HG03442 (cell line): Measurements from ENCODE around the gene CD69.

Experiments
- ATAC-seq: cut with Tn5 transposase; IDR thresholded peaks from one replicate; pipeline ENCODE4 v1.9.1; 2021; ENCODE audit warnings: mild to moderate bottlenecking, moderate library complexity; ENCODE audit not compliant: unreplicated experiment

CD69 gene

DNA sequence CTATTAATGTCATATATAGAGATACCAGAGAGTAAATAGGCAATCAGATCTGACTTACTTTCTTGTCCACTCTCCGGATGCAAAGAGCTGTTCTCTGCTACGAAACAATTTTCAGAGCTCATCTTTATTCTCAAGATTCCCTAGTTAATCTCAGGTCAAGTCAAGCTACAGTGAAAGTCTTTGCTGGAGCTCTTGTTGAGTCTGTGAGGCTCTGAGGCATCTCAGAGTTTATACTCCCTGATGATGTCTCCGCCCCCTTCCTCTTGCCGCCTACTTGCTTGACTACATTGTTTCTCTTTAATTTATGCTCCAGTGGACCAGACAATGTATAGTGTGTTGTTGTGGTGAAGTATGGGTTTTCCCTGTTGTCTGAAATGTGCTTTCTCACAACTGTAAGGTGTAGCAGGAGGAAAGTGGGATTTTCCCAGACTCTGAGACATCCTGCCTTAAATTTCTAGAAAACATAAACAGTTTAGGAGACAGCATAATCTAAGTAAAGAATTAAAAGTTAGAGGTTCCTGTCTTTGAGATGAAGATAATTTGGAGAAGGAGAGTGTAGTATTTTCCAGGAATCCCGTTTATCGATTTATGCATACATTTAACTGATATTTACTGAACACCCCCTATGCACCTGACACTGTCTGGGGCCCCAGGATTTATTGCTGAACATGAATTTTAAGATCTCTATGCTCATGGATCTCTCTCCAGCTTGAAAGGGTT, at the start of gene CD69:
TSS of gene CD69 (minus strand) at position 203 of the 720 bp plus-strand sequence. CDS start at position 122, 81 bp downstream.
- no peak for ATAC-seq

GRCh38 chr12:9809866-9810265, 49.2 kb upstream of the CD69 start:
- ATAC-seq = no peak

- no peak for ATAC-seq
These were observed 48.6 kb upstream of the CD69 start for GRCh38 chr12:9809338-9809737.

- no peak for ATAC-seq
These were observed 47.8 kb upstream of the CD69 start for GRCh38 chr12:9808504-9808903.

GRCh38 chr12:9806714-9807113, 46.0 kb upstream of the CD69 start:
- no peak for ATAC-seq

- ATAC-seq = no peak
These were observed 45.2 kb upstream of the CD69 start for GRCh38 chr12:9805883-9806282.

- ATAC-seq = no peak
These were observed 39.3 kb upstream of the CD69 start for GRCh38 chr12:9799961-9800360.

- peak; percentile 88 for ATAC-seq
These were observed 37.3 kb upstream of the CD69 start for GRCh38 chr12:9797722-9798619.

DNA sequence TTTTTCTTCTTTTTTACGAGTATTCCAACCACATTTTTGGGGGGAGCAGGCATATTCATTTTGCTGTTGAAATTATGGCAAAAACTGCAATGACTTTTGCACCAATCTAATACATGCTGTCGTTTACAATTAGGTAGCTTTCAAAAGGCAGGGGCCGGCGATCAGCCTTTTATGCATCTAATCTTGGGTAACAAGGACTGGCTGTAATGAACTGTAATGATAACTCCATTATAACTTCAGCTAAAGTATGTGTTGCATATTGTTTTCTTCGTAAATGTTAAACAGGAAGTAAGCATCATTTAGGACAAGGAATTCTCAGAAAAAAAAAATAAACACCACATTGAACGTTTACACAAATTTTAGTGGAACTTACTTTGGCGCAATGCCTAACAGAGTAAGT, 36.3 kb upstream of the CD69 start:
- ATAC-seq = no peak

DNA sequence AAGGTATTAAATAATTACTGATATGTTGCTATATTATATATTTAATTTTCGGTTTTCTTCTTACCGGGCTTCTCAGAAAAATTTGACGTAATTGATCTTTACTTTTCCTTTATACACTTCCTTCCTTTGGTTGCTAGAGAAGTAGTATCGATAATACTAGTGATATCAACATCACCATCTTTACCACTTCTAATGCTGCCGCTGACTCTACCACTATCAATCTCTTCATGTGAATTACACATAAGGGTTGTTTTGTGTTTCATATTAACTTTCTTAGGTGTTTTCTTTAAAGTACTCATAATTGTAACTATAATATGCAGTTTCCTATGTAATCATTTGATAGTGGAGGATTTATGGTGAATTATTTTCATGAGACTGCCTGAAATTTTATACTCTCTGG, 35.6 kb upstream of the CD69 start:
- no peak for ATAC-seq

DNA sequence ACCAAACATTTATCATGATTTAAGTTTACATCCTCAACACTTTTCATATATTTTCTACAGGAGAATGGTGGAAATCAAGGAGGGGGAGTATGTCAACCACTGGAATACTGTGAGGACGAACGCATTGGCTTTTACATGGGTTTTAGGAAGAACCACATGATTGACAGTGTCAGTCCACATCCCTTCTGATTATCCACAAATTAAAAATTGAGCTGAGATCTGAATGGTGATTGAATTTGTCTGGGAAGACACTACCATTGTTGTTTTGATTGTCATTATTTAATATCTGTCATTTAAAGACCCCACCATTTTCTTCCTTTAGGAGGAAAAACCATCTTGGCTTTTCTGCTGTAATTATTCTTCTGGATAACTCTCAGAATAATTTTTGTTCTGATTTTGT, 35.2 kb upstream of the CD69 start:
- no peak for ATAC-seq

DNA sequence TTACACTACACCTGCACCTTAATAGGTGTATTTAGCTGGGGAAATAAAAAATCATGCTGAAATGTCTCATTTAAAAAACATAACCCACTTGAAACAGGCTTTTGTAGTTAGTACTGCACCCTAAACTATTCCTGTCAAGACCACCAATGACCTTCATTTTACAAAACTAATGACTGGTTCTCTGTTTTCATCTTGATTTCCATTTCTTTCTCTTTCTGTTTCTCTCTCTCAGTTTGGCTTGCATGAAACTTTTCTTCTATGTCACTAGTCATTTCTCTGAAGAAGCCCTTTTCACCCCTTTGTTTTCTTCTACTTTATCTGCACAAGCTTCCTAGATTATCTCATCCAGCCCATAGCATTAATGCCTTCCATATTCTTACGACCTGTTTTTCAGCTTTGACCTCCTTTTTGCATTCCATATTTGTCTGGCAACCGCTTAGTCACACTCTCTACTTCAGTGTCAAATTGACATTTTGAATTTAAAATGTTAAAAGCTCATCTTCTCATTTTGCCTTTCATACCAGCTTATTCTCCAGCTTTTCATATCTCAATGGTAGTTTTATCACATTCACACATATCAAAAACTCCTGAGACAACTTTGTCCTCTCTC, 33.9 kb upstream of the CD69 start:
- no peak for ATAC-seq

DNA sequence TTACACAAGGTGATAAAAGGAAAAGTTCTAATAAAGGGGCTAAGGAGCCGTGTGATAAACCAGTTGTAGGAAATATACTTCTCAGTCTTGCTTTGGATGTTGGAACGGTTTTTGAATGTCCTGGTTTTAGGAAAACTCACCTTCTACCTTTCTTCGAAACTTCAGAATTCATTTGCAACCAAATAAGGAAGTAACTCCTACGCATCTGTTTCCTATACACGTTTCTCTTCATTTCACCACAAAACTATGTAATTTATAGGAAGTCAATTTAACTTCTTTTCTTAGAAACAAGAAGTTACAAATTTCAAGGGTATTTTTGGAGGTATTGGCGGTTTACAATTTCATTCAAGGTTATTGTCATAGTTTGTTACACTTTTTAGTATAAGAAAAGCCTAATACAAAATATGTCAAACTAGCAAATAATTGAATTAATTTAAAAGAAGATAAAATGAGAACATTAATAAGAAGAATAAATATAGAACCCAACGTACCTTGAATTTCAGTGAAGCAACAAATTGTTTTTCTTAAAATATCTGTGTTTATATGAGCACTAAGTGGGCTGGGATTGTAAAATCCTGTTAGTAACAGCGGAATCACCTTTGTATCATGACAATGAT, 33.2 kb upstream of the CD69 start:
- ATAC-seq = no peak

DNA sequence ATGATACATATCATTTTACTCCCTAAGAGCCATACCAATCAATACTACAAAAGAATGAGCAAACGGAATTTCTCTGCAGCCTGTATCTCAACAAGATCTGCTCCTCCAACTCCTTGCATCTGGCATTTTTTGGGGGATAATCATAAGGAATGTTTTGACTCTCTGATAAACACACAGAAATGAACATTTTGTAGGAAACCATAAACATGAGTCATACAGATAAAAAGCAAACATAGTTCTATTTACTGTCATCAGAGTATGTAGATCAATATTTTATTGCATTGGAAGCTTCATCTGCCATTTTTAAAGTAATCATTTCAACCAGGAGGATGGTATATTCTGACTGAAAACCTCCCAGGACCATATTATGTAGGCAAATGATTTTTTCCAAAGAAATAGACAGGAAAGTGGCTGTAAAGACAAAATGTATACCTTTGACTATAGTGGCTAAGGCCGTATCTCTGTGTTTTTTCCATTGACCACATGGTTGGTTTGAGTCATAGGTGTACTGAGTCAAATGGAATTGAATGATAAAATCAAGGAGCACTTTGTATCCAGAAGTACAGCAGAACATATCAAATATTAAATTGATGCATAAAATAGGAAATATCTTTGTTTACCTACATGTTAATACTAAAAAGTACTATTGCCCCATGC, 32.4 kb upstream of the CD69 start:
- ATAC-seq = no peak

DNA sequence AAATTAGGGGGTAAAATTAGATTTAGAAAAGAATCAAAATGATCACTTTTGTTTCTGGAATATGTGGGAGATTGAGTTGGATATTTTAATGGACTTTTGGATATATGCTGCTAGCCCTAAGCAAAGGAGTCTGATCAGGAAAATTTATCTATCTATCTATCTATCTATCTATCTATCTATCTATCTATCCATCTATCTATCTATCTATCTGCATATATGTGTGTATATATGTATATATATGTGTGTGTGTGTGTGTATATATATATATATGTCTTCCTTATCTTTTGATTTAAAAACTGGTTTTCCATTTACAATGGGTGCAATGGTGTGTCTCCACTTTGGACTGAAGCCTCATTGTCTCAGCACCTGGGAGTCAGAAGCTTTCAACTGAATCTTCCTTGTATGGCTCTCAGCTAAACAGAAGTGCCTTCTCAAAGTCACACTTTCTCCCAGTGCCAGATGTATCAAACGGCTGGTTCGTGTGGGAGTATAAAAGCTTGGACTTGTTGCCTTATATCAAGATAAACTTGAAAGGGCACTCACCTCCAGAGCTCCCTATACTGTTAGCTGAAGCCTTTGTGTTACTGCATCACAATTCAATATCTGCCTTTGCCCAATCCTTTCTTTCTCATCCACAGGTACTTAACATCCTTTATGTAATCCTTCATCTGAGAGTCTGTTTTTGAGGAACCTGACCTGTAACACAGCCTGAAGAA, 31.6 kb upstream of the CD69 start:
- ATAC-seq = no peak

GRCh38 chr12:9786726-9787717, 26.3 kb upstream of the CD69 start:
- ATAC-seq = no peak

- ATAC-seq = no peak
These were observed 24.1 kb upstream of the CD69 start for GRCh38 chr12:9784816-9785215.

DNA sequence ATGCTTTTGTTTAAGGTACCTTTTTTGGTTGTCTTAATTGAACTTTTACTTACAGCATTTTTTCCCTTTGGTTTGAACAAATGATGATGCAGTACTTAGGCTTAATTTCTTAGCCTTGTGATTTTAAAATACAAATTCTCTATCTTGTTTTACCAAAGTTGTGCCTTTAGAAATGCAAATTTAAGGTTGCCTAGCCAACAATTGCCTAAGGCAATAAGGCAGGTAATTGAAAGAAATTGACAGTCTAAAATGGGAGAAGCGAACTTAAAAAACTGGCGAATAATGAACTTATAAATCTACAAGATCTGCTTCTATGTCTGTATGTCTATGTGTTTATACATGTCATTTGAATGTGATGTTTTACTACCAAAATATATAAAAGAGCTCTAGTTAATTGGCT, 23.6 kb upstream of the CD69 start:
- no peak for ATAC-seq
